AG08396 (cell line): ENCODE results near the gene VNN1.
A peak's percentile ranks its signal among the peaks of the same experiment; 100 is the strongest.
"Not testable (repeated sequence)": the region's sequence is repeated elsewhere in the genome, so short reads cannot be mapped to it uniquely, and the experiment has no call there.

ENCODE experiments used
- DNase-seq: peaks from one replicate; pipeline ENCODE4 v3.0.0; 2012; ENCODE audit warnings: low spot score, mixed read lengths

VNN1 gene

DNA sequence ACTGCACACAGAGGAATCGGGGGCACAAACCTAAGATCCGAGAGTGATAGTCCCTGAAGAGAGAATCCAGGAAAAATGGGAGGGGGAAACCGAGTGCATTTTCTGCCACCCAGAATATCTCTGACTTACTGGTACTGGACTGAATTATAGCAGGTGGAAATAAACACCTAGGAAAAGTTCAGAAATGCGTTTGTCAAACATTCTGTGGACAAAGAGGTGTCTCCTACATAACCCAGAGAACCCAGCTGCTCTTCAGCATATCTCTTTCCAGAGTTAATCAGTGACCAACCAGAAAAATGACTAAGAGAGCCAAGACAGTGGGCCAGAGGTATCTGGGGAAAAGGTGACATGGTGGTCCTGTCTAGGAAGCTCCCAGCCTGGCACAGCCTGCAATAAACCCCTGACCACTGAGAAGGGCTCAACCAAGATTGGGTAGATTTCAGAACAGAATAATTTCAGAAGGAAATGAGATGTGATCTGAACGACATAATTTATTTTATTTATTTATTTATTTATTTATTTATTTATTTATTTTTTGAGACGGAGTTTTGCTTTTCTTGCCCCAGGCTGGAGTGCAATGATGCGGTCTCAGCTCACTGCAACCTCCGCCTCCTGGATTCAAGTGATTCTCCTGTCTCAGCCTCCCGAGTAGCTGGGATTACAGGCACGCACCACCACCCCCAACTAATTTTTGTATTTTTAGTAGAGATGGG lies 6.0 kb upstream of the VNN1 start:
- DNase-seq = no peak

DNA sequence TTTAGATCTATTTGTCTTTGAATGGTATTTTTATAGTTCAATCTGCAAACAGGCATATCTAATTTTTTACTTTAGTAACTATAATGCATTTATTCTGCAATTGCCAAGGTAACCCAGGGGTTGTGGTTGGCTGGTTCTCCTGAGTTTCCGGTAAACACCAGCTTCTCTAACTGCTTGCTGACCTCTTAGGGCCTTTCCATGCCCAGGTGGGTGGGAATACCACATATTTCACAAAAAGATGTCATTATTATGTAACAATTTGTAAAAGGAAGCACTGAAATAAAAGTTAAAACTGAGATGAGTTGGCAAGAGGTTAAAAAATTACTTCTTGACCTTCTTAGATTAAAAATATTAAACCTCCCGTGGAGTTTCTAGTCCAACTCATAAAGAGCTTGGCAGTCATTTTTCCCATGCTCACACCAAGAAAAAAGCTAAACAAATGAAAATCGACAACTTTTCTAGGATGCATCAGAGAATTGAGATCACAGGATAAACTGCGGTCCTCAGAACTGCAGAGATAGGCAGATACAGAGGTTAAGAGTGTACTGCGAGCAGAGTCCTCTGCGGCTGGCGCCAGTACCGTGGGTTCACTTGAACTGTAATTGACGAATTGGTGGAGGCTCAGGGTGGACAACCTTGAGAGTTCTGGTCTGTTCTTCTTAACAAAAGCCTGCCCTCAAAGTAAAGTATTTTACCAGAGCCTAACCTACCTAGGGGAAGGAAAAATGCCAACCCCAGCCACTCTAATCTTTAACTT lies 2.2 kb upstream of the VNN1 start:
- no peak for DNase-seq

DNA sequence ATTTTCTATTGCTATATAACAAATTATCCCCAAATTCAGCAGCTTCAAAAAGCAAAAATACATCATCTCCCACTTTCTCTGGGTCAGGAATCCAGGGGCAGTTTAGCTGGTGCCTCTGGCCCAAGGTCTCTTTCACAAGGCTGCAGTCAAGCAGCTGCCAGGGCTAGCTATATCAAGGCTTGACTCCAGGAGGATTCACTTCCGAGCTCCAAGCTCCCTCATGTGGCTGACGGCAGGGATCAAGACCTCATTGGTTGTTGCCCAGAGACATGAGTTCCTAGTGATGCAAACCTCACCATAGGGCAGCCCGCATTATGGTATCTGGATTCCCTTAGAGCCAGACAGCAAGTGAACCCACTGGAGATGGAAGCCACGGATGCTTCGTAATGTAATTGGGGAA lies 1.3 kb upstream of the VNN1 start:
- DNase-seq = peak; percentile 69

DNA sequence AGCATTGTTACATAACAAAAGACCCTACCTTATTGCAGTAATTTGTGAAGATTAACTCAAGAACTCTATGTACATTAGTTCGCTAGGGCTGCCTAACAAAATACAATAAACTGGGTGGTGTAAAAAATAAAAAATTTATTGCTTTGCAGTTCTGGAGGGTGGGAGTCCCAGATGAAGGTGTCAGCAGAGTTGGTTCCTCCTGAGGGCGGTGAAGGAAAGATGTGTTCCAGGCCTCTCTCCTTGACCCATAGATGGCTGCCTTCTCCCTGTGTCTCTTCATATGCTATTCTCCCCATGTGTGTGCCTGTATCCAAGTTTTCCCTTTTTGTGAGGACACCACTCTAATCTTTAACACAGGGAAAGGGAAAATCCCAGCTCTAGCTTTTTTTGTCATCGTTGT lies 305 bp upstream of the VNN1 start:
- no peak for DNase-seq

DNA sequence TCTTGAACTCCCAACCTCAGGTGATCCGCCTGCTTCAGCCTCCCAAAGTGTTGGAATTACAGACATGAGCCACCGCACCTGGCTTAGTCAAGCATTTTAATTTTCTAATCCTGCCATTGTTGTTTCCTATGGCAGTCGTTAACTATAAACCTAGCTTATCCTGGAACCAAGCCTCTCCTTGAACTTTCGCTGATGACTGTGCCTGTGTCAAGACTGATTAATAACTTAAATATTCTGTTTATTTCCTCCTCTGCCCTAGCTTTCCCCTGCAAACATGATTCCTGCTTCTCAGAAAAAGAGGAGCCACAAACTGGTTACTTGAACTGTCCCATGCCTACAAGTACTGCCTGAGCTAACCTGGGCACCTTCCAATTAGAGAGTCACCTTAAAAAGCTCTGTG lies 1.5 kb downstream of the VNN1 start:
- DNase-seq = peak; percentile 35

DNA sequence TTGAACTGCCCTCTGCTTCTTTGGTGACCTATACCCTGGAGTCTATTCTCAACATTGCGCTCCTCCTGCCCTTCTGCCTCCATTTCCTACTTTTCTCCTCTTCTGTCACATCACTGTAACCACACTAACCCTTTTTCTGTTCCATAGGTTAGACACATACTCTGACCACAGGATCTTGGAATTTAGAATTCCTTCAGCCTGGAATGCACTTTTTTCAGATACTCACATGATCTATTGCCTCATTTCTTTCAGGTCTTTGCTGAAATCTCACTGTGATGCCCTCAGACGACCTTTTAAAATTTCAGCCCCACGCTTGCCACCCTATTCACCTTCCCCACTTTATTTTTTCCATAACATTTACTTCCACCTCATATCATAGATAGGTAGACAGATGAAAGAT lies 5.1 kb downstream of the VNN1 start:
- DNase-seq = no peak

DNA sequence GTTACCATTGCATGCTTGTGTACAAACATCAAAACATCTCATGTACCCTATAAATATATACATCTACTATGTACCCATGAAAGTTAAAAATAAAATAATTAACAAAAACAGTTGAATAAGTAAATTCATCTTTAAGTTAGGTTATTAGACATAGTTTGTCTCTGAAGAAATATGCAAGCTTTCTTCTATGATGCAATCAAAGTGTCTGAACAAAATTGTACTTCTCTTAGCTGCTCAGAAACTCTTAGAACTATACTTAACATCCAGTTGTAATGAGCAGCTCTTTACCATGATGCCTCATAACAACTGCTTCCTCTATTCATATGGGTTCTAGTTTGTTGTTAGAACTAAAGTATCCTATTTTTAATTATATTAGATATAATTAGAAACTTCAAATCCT lies 5.9 kb downstream of the VNN1 start:
- DNase-seq = no peak

DNA sequence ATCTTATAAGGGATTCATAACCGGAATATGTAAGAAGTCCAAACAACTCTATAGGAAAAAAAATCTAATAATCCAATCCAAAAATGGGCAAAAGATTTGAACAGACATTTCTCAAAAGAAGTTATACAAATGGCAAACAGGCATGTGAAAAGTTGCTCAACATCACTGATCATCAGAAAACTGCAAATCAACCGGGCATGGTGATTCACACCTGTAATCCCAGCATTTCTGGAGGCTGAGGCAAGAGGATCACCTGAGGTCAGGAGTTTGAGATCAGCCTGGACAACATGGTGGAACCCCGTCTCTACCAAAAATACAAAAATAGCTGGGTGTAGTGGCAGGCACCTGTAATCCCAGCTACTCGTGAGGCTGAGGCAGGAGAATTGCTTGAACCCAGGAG lies 7.1 kb downstream of the VNN1 start:
- DNase-seq = not testable (repeated sequence)

DNA sequence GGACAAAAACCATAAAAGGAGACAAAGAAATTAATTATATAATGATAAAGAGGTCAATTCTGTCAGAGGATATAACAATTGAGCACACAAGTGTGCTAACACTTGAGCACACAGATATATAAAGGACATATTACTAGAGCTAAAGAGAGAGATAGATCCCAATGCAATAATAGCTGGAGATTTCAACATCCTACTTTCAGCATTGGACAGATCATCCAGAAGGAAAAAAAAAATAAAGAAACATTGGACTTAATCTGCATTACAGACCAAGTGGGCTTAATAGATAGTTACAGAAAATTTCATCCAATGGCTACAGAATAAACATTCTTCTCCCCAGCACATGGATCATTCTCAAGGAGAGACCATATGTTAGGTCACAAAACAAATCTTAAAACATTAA lies 9.9 kb downstream of the VNN1 start:
- DNase-seq = no peak

DNA sequence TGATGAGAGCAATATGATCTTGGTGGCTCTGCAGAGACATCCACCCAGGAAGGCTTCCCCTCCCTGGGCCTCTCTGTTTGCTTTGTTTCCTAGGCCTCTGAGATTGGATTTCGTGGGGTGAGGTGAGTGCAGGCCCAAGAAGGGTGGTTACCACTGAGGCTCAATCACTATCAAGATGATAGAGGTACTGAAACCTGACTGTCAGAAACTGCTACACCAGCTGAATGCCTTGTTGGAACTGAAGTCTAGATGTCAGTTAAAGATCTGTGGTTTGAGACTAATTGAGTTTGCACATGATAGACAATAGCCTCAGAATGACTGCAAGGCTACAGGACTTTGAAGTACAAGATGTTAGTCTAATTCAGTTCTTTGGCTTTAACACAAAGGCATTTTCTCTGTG lies 15.2 kb downstream of the VNN1 start:
- DNase-seq = no peak

DNA sequence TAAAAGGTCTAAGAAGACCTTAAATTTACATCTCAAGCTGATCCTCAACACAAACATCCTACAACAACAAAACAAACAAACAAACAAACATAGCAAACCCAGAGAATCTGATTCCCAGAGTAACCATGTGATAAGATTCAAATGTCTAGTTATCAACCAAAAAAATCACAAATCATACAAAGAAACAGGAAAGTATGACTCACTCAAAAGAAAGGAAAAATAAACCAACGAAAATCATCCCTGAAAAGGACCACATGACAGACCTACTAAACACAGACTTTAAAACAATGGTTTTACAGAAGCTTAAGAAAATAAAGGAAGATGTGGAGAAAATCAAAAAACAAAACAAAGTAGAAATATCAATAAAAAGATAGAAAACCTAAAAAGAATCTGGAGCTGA lies 18.1 kb downstream of the VNN1 start:
- no peak for DNase-seq

DNA sequence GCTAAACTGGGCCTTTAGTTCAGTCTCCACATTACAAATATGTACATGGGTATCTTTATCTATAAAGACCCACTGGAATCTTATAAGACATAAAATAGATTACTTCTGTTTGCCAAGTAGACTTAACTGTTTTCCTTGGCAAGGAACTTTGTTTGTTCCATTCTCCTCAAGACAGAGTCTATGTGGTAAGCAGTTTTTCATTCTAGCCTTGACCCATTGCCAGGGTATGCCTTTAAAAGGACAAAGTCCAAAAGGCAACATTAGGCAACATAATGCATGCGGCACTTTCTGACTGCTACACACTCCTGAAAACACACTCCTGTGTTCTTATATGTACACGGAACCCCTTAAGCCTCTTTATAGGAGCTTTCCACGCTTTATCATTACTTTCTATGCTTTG lies 20.4 kb downstream of the VNN1 start:
- DNase-seq = no peak

DNA sequence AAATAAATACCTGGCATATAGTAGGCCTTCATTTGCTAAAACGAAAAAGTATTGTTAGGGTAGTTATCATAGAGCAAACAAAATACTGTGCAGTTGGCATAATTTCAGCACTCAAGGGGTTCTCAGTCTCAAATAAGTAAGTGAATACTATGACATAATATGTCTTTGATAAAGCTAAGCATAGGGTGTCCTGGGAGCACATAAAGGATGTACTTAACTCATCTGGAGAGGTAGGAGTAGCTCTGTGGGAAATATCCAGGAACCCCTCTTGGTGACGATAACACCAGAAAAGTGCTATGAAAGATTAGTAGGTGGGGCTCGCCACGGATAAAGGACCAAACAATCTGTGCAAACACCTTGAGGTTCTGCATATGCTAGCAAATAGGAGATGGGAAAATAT lies 23.2 kb downstream of the VNN1 start:
- no peak for DNase-seq

DNA sequence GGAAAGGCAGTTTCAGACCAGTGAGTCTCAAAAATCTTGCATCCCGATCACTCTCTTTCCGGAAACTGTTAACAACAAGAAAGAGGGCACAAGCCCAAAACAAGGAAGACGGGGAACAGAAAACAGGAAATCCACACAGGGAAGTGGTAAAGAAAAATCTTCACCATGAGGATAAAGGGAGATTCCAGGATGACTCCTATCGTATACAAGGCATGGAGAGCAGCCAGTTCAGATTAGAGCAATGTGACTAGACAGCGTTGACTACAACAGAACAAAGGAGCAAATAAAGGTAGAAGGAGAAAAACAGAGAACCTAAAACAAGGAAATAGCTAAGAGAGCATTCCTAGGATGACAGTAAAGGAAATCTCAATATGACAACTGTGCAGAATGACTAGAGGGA lies 26.5 kb downstream of the VNN1 start:
- DNase-seq = peak; percentile 12

DNA sequence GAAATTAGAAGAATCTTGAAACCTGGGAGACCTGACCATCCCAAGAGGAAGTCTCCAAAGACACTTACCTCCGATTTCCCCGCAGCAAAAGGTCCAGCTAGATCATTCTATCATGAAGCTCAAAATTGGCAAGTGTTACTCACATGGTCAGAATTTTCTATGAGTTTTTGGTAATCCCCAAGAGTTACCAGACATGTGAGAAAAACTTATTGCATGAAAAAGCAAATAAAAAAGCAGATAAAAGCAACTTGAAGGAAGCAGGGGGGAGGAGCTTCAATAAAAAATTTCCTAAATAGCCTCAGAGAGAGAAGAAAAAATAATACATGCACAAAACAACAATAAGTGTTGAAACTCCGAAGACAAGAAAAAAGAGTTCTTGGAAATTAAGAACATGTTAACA lies 27.3 kb downstream of the VNN1 start:
- DNase-seq = no peak

DNA sequence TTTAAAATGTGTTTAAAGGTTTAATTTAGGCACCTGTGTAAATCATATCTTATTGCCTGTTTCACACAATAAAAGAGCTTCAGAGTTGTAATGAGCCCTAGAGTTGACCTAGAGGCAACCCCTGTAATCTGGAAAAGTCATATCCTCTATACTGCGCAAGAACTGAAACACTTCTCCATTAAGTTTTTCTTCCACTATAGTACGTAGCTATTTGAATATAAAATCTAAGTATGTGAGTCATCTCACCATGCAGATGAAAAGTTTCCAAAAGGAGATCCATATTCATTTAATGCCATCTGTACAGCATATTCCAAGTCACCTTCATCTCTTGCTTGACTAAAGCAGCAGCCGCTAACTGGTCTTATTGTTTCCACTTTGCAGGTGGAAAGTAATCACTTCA lies 28.8 kb downstream of the VNN1 start:
- no peak for DNase-seq

DNA sequence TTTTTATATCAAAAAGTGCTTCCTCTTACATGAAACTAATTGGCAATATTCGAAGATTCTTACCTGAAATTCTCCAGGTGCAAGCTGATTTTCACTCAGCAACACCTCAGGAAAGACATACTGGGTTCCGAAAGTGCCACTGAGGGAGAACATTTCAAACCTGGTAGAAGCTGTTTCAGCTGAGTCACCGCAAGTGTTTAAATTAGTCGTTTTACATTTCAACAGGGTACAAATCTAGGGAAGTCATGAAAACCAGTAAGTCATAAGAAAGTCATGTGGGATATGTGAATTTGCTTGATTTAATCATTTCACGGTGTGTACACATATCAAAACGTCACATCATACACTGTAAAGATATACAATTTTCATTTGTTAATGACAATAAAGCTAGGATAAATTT lies 29.6 kb downstream of the VNN1 start:
- no peak for DNase-seq

DNA sequence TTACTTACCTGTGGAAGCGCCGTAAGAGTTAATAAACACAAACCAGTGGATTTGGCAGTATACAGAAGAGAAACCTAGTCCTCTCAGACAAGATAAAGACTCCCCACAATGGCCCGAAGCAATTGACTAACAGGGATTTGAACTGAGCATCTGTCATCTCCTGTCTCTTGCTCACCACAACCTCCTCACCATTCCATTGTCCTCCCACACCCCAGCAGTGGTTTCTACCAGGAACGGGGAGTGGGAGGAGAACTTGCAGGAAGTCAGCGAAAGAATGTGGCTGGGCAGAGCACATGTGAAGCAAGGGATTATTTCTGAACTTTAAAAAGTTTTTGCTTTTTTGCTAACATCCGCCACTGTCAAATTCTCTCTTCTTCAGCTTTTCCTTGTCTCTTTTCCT lies 30.3 kb downstream of the VNN1 start:
- no peak for DNase-seq

DNA sequence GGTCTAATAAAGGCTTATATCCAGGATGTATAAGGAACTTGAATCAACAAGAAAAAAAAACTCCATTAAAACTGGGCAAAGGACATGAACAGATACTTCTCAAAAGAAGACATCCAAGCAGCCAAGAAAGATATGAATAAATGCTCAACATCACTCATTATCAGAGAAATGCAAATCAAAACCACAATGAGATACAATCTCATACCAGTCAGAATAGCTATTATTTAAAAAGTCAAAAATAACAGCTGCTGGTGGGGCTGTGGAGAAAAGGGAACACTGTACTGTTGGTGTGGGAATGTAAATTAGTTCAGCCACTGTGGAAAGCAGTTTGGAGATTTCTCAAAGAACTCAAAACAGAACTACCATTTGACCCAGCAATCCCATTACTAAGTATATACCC lies 34.8 kb downstream of the VNN1 start:
- DNase-seq = not testable (repeated sequence)

DNA sequence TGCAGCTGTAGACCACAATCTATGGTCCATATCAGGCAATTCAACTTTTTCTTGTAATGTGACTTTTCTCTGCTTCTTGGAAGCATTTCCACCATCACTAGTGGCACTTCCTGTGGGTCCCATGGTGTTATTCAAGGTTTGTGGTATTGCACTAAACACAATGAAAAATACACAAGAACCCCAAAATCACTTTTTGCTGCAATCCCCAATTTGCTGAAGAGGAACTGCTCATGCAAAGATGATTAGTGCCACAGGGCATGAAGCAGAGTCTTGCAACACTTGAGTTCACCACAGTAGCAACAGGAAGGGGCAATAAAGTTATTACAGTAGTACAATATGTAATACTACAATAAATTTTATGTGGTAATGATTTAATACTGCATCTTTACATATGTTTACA lies 38.1 kb downstream of the VNN1 start:
- no peak for DNase-seq

DNA sequence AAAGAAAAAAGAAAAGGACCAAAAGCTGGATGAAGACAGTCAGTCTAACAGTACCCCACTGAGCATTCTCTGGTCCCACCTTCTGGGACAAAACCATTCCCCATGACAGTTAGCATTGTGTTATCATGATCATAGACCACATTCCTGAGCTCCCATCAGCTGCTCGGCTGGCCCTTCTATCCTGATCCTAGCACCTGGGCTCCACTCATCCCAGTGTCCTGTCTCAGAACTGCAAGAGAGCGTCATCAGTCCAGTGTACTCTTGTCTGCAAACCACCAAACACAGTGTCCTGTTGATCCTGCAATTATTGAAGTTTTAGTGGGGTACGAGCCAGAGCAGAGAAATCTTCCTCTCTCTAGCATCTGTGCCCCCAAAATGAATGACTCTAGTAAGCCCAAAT lies 38.9 kb downstream of the VNN1 start:
- no peak for DNase-seq

DNA sequence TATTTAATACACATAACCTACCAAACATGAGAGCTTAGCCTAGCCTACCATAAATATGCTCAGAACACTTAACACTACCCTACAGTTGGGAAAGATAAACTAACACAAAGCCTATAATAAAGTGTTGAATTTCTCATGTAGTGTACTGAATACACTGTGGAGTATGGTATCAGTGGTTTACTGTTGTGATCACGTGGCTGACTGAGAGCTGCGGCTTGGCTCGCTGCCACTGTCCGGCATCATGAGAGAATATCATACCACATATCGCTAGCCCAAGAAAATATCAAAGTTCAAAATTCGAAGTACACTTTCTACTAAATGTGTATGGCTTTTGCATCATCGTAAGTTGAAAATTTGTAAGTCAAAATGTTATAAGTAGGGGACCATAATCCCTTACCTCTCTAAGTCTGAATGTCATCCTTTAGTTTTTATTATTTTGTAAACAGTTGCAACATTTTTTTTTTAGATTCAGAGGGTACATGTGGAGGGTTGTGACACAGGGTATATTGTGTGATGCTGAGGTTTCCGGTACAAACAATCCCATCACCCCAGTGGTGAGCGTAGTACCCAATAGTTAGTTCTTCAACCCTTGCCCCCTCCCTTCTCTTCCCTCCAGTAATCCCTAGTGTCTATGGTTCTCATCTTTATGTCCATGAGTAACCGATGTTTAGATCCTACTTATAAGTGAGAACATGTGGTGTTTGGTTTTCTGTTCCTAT lies 40.3 kb downstream of the VNN1 start:
- DNase-seq = no peak

DNA sequence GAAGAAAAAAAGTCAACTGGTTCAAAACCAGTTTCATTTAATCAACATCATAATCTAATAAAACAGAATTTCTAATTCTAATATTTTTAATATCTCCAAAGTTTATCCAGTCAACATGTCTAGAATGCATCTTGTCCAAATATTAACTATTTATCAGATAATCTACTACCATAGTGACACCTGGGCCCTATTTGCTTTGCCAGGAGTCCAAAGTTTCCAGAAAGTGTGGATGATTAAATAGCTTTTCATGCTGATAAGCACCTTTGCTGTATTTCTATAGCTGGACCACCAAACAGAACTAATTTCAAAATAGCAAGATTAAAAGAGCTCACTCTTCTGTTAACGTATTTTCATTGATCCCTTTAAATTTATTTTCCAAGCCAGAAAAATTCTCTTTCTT lies 42.6 kb downstream of the VNN1 start:
- DNase-seq = no peak
